ENCODE data around the gene SSBP4.

SSBP4 gene

DNA sequence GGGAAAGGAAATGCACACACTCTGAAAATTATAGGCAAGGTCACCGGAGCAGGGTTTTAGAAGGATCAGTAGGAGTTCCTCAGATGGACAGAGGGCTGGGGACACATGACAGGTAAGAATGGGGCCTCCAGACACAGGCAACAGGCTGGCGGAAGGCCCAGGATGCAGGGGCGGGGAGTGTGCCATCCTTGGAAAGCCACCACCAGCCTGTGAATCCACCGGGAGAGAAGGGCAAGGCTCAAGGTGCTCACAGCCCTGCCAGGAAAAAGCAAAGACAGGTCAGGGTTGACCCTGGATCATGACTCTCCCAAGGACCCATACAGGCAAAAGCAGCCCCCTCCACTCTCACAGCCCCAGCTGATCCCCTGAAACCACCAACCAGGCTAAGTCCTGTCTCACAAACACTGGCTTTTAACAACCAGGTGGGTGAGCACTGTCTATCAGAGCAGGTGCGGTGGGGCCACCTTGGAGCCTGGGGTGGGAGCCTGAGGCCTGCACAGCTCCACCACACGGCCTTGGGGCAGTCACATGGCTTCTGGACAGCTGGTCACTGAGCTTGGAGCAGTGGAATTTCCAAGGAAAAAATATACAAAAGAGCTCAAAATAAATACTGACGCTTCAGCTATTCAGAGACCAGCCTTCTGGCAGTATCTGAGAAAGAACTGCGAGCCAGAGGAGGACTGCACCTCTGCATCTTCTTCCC lies 54.0 kb downstream of the SSBP4 start:
- DNase-seq: no peak

- no peak for DNase-seq
These were observed 54.5 kb downstream of the SSBP4 start for GRCh38 chr19:18473706-18474087.

GRCh38 chr19:18474366-18474887 lies 55.2 kb downstream of the SSBP4 start:
- DNase-seq: no peak

GRCh38 chr19:18475004-18475453 lies 55.8 kb downstream of the SSBP4 start:
- DNase-seq: no peak

DNA sequence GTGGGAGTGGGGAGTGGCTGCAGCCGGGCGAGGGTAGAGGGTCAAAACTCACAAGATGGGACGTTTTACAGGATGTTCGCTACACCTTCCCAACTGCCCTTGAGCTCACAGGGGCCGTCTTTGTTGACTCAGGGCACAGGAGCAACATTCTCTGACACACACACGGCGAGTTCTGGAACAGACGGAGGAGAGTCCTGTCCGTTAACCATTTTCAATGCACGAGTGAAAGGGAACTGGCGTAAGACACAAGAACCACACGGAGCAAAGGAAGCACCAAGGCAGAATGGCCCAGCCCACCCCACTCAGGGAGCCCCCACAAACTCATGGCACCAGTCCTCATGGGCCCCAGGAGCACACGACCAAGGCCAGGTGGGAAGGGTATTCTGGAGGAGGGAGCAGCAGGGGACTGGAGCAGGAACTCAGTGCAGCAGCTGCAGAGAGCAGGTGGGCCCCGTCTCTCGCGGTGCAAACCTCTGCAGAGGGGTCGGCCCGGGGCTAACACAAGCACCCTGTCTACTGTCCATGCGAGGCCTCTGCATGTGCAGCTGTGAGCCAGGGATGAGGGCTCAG lies 56.6 kb downstream of the SSBP4 start:
- no peak for DNase-seq

DNA sequence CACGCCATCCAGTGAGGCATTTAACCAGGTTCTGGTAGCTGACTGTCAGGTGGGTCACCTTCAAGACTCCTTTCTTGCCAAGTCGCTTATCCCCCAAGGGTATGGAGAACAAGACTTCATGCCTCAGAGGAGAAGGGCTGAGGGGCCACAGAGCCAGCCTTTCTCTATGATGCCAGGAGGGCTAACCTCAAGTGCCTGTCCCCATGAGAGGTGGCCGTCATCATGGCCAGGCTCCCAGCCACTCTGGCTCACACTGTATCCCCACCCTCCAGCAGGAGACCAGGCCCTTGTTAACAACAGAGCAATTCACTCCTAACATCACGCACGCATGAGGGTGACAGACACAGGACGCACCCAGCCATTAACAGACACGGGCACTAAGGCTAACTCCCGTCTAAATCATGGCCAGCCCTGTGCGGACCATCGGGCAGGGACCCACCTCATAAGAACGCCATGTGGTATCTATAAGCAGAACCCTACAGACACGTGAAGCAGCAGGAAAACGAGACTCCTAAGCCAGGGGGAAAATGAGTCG lies 57.4 kb downstream of the SSBP4 start:
- no peak for DNase-seq

DNA sequence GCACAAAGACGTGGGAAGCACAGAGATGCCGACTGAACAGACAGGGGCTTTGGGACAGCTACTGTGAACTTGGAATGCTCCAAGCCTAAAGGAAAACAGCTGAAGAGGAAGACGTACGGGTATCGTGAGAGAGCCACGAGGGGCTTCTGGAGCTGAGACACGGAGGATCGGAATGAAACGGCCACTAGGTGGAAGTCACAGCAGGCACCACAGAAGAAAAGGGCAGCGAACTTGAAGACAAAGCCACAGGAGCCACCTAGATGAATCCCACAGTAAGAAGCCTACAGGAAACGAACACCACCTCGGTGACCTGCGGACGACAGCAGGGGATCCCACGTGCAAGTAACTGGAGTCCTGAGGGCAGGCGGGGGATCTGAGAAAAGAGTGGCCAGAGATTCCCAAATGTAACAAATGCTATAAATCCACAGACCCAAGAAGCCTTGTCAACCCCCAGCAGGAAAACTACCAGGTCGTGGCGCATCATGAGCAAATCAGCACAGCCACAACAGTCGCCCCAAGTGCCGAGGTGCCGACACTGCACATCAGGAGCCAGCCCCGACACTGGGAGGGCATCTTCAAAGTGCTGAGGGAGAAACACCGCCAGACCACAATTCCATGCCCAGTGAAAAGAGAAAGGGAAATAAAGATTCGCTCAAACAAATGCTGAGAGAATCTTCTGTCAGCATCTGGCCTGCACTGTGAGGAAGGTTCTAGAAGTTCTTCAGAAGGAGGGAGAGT lies 58.0 kb downstream of the SSBP4 start:
- no peak for DNase-seq

DNA sequence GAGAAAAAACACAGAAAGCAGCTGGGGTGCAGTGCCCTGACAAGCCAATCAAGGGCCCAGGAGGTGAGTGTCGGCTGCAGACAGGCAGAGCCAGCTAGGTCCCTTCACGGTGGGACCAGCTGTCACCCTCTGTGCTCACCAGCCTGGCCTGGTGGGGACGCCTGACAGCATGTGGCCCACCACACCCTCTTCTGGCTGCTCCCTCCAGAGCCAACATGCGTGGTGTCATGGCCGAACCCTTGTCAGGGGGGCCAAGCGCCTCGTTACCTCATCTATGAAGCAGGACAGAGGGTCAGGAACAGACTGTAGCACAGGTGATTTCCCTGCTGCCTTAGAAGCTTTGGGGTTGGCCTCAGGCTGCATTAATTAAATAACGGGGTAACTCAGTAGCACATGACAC lies 58.8 kb downstream of the SSBP4 start:
- no peak for DNase-seq

DNA sequence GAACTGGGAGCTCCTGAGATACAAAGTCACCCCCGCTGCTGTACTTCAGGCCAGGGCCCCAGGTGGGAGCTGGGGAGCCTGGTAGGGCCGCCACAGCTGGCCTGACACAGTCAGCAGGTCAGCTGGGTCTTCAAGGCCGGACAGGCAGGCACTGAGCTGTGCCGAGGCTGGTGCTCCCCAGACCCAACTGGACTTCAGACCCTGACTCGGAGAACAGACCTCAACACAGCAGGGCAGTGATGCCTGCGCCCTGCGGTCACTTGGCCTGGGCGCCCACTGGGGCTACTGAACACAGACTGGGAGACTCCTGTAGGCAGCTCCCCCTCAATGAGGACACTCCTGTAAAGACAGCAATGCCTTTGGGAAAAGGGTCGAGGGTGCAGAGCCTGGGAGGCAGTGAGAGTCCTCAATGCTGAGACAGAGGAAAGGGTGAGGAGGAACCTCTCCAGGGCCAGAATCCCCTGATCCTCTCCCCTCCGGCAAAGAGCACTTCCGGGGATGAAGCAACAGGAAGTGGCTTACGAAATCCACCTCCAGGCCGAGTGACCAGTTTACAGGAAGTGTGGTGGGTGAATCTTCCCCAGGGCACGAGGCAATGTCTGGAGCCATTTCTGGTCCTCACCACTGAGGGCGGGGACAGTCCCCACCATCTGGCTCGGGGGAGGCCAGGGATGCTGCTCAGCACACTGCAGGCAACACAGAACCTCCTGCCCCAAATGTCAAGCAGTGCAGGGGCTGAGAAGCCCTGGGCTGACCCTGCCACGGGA lies 59.5 kb downstream of the SSBP4 start:
- no peak for DNase-seq

- no peak for DNase-seq
These were observed 61.0 kb downstream of the SSBP4 start for GRCh38 chr19:18480006-18480691.

DNA sequence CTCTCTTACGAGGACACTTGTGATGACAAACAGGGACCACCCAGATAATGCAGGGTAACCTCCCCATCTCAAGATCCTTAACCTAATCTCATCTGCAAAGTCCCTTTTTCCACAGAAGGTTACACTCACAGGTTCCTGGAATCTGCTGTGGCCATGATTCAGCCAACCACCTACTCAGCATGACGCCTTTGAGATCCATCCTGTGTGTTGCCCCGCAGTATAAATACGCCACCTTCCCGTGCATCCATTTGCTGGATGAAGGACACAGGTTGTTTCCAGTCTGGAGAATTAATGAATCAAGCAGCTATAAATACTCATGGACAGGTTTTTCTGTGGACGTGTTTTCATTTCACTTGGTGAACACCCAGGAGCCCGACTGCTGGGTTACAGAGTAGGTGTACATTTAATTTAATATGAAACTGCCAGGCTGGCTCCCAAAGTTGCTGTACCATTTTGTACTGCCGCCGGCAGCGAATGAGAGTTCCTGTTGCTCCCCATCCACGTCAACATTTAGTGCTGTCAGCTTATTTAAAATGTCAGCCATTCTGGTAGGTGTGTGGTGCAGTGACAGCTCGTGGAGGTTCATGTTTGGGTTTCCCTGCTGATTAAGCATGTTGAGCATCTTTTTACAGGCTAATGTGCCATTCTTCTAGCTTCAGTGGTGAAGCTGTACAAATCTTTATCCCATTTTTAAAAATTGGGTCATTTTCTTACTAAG lies 62.5 kb downstream of the SSBP4 start:
- DNase-seq: no peak

GRCh38 chr19:18483119-18483890 lies 64.1 kb downstream of the SSBP4 start:
- DNase-seq: no peak
